PFSK-1 (cell line): ENCODE measurements around the gene PMS2.
"Not testable (repeated sequence)": the region's sequence is repeated elsewhere in the genome, so short reads cannot be mapped to it uniquely, and the experiment has no call there.

ENCODE experiments used
- POLR2AphosphoS5 ChIP-seq: IDR thresholded peaks from 2 replicates; pipeline ENCODE4 v1.6.1; 2012; ENCODE audit warnings: low read depth, mild to moderate bottlenecking, control low read depth, low read length, moderate library complexity
- SIN3A ChIP-seq: IDR thresholded peaks from 2 replicates; pipeline ENCODE4 v1.6.1; 2012; ENCODE audit warnings: mild to moderate bottlenecking, low read length, moderate library complexity, borderline replicate concordance; ENCODE audit not compliant: insufficient read depth
- TAF1 ChIP-seq: IDR thresholded peaks from 2 replicates; pipeline ENCODE4 v1.6.1; 2012; ENCODE audit warnings: low read length, control low read depth, borderline replicate concordance; ENCODE audit not compliant: insufficient read depth

DNA sequence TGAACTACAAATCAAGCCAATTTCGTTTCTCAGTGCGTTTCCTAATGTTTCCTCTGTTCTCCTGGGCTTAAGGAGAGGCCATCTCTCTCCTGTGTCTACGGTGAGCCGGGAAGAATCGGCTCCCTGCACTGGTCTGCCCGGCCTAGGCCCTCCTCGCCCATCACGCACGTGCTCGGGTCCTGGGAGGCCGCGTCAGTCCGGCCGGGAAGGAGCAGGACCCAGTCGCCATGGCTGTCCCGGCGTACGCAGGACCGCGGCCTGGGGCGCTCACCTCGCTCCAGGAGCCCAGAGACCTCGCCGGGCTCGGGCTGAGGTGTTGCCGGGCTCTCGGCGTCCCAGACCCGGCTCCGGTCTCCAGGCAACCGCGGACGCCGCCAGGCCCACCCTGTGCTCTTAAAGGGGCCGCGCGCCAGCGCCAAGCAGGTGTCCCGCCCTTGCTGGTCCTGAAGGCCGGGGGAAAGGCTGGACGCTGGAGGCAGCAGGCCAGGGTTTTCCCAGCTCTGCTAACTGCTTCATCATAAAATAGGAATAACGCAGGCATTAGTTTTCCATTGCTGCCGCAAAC lies 38.4 kb downstream of the PMS2 start, which contains the start of gene RSPH10B:
- TF ChIP-seq TAF1, SIN3A, POLR2AphosphoS5: not testable (repeated sequence)
